Osteocyte (in vitro differentiated cells): ENCODE measurements around the gene RAD51B. TPM values are rescaled to one million over a fixed set of nuclear protein-coding genes. Genes with fewer than 3 reads are reported as not detected.
"Not testable (repeated sequence)": the region's sequence is repeated elsewhere in the genome, so short reads cannot be mapped to it uniquely, and the experiment has no call there.

Source experiments
- DNase-seq: peaks from one replicate; pipeline ENCODE4 v3.0.0; 2021; ENCODE audit warnings: mixed read lengths; ENCODE audit not compliant: unreplicated experiment; ENCODE audit errors: extremely low spot score
- H3K27ac Mint-ChIP-seq: one replicate; pipeline ENCODE4 v1.8.0; 2021; ENCODE audit warnings: mild to moderate bottlenecking, mixed read lengths; ENCODE audit not compliant: unreplicated experiment
- H3K27me3 Mint-ChIP-seq: one replicate; pipeline ENCODE4 v1.8.0; 2021; ENCODE audit warnings: mixed read lengths; ENCODE audit not compliant: unreplicated experiment
- H3K36me3 Mint-ChIP-seq: one replicate; pipeline ENCODE4 v1.8.0; 2021; ENCODE audit warnings: mixed read lengths; ENCODE audit not compliant: unreplicated experiment
- H3K4me1 Mint-ChIP-seq: one replicate; pipeline ENCODE4 v1.8.0; 2021; ENCODE audit warnings: mixed read lengths; ENCODE audit not compliant: unreplicated experiment
- H3K4me3 Mint-ChIP-seq: one replicate; pipeline ENCODE4 v1.8.0; 2021; ENCODE audit warnings: mild to moderate bottlenecking, moderate library complexity, mixed read lengths; ENCODE audit not compliant: unreplicated experiment
- H3K9me3 Mint-ChIP-seq: one replicate; pipeline ENCODE4 v1.8.0; 2021; ENCODE audit warnings: mixed read lengths; ENCODE audit not compliant: unreplicated experiment
- CTCF ChIP-seq: fragments of 200-600 bp; sonication (generic); IDR thresholded peaks from 2 replicates; pipeline ENCODE4 v1.5.0; 2021; ENCODE audit warnings: antibody characterized with exemption, mild to moderate bottlenecking, moderate library complexity
- total RNA-seq: library from RNA; stranded (reverse); gene quantifications from 2 replicates; pipeline ENCODE4 v1.2.1, GENCODE V29; 2021

RAD51B gene
- total RNA-seq, 1 donor from 2014 or later: 12.7 TPM

GRCh38 chr14:67806246-67806645 lies 13.3 kb upstream of the RAD51B start:
- Mint-ChIP-seq H3K36me3 (peaks cover 56% of the 10 kb centered on the region), H3K9me3 (no peaks in the 10 kb centered on the region), H3K4me3 (no peak overlapping the region), H3K27ac (no peak overlapping the region), H3K27me3 (no peaks in the 10 kb centered on the region), H3K4me1 (no peaks in the 10 kb centered on the region)
- TF ChIP-seq CTCF: no peak
- no peak for DNase-seq

GRCh38 chr14:67814821-67815220 lies 4.8 kb upstream of the RAD51B start:
- H3K4me1 Mint-ChIP-seq: peaks cover 28% of the 10 kb centered on the region
- no peak overlapping the region for H3K27ac Mint-ChIP-seq
- DNase-seq: no peak
- TF ChIP-seq CTCF: no peak
- no peaks in the 10 kb centered on the region for H3K27me3 Mint-ChIP-seq
- H3K4me3 Mint-ChIP-seq: peak overlapping the region; percentile 86
- H3K9me3 Mint-ChIP-seq: no peaks in the 10 kb centered on the region
- H3K36me3 Mint-ChIP-seq: peaks cover 20% of the 10 kb centered on the region

GRCh38 chr14:67815573-67816225 lies 3.9 kb upstream of the RAD51B start:
- Mint-ChIP-seq H3K4me3 (peak overlapping the region; percentile 86), H3K4me1 (peaks cover 35% of the 10 kb centered on the region), H3K27ac (peak overlapping the region; percentile 94), H3K36me3 (peaks cover 17% of the 10 kb centered on the region), H3K27me3 (no peaks in the 10 kb centered on the region), H3K9me3 (no peaks in the 10 kb centered on the region)
- DNase-seq: no peak
- no peak for TF ChIP-seq CTCF

- H3K27ac Mint-ChIP-seq: peak within 1 kb of the TSS; percentile 94
- DNase-seq: peak; percentile 95
- no peaks in the 10 kb centered on the region for H3K9me3 Mint-ChIP-seq
- peaks cover 12% of the 10 kb centered on the region for H3K36me3 Mint-ChIP-seq
- TF ChIP-seq CTCF: no peak
- no peaks in the 10 kb centered on the region for H3K27me3 Mint-ChIP-seq
- peak within 1 kb of the TSS; percentile 86 for H3K4me3 Mint-ChIP-seq
- peaks cover 38% of the 10 kb centered on the region for H3K4me1 Mint-ChIP-seq
These were observed 3.1 kb upstream of the RAD51B start, which contains the start of gene ZFYVE26 for GRCh38 chr14:67816326-67817002. ZFYVE26 (minus strand) TSS chr14:67816590; CDS start chr14:67815963, 627 bp downstream.

- peaks cover 38% of the 10 kb centered on the region for H3K4me1 Mint-ChIP-seq
- TF ChIP-seq CTCF: no peak
- no peak overlapping the region for H3K27ac Mint-ChIP-seq
- DNase-seq: no peak
- H3K4me3 Mint-ChIP-seq: no peak overlapping the region
- H3K27me3 Mint-ChIP-seq: no peaks in the 10 kb centered on the region
- H3K36me3 Mint-ChIP-seq: peaks cover 6% of the 10 kb centered on the region
- H3K9me3 Mint-ChIP-seq: no peaks in the 10 kb centered on the region
These were observed 1.7 kb upstream of the RAD51B start for GRCh38 chr14:67817750-67818438.

GRCh38 chr14:67818476-67818875 lies 1.1 kb upstream of the RAD51B start:
- H3K36me3 Mint-ChIP-seq, DNase-seq, H3K27ac Mint-ChIP-seq, H3K27me3 Mint-ChIP-seq, H3K9me3 Mint-ChIP-seq: not testable (repeated sequence)
- Mint-ChIP-seq H3K4me1 (peaks cover 38% of the 10 kb centered on the region), H3K4me3 (peak overlapping the region; percentile 20)
